Measurements from ENCODE around the gene TBPL1. TPM values are rescaled to one million over a fixed set of nuclear protein-coding genes. Genes with fewer than 3 reads are reported as not detected.
"Not testable (repeated sequence)": the region's sequence is repeated elsewhere in the genome, so short reads cannot be mapped to it uniquely, and the experiment has no call there.

TBPL1 gene
- total RNA-seq, 1 donor from 2014 or later: 13.4 TPM

- Histone ChIP-seq H3K4me1 (peaks cover 67% of the 10 kb centered on the region), H3K9me3 (replicated peaks) (no peaks in the 10 kb centered on the region), H3K4me3 (no peak overlapping the region), H3K36me3 (no peaks in the 10 kb centered on the region), H3K27me3 (ENCODE audit: low read depth) (no peaks in the 10 kb centered on the region), H3K27ac (replicated peaks) (no peak overlapping the region)
- intact Hi-C loops (cut with micrococcal nuclease): no loop called here
- TF ChIP-seq, protein P1, sequence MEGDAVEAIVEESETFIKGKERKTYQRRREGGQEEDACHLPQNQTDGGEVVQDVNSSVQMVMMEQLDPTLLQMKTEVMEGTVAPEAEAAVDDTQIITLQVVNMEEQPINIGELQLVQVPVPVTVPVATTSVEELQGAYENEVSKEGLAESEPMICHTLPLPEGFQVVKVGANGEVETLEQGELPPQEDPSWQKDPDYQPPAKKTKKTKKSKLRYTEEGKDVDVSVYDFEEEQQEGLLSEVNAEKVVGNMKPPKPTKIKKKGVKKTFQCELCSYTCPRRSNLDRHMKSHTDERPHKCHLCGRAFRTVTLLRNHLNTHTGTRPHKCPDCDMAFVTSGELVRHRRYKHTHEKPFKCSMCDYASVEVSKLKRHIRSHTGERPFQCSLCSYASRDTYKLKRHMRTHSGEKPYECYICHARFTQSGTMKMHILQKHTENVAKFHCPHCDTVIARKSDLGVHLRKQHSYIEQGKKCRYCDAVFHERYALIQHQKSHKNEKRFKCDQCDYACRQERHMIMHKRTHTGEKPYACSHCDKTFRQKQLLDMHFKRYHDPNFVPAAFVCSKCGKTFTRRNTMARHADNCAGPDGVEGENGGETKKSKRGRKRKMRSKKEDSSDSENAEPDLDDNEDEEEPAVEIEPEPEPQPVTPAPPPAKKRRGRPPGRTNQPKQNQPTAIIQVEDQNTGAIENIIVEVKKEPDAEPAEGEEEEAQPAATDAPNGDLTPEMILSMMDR (IDR thresholded peaks at IDR 0.05; ENCODE audit: borderline replicate concordance): no peak
- no peak for DNase-seq
These were observed 13.8 kb downstream of the TBPL1 start for GRCh38 chr6:133966654-133967329.

GRCh38 chr6:133967347-133967746 lies 14.3 kb downstream of the TBPL1 start:
- DNase-seq: no peak
- Histone ChIP-seq H3K4me3 (no peak overlapping the region), H3K36me3 (no peaks in the 10 kb centered on the region), H3K4me1 (peaks cover 67% of the 10 kb centered on the region), H3K27me3 (ENCODE audit: low read depth) (no peaks in the 10 kb centered on the region), H3K27ac (replicated peaks) (no peak overlapping the region), H3K9me3 (replicated peaks) (no peaks in the 10 kb centered on the region)
- intact Hi-C loops (cut with micrococcal nuclease): no loop called here
- TF ChIP-seq, protein P1 (IDR thresholded peaks at IDR 0.05; ENCODE audit: borderline replicate concordance): no peak

DNA sequence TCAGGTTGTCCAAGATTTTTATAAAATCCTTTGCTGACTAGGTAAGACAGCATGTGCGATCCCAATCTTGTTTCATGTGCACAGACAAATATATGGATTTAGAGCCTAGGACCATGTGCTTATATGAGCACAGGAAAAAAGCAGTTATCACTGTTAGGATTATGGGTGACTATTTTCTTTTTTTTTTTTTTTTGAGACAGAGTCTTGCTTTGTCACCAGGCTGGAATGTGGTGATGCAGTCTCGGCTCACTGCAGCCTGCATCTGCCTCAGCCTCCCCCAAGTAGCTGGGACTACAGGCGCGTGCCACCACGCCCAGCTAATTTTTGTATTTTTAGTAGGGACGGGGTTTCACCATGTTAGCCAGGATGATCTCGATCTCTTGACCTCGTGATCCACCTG lies 14.8 kb downstream of the TBPL1 start:
- H3K27ac ChIP-seq (replicated peaks); intact Hi-C loops (cut with micrococcal nuclease); H3K4me3 ChIP-seq; H3K36me3 ChIP-seq; H3K27me3 ChIP-seq (ENCODE audit: low read depth); DNase-seq; H3K9me3 ChIP-seq (replicated peaks): not testable (repeated sequence)
- H3K4me1 ChIP-seq: peaks cover 67% of the 10 kb centered on the region

DNA sequence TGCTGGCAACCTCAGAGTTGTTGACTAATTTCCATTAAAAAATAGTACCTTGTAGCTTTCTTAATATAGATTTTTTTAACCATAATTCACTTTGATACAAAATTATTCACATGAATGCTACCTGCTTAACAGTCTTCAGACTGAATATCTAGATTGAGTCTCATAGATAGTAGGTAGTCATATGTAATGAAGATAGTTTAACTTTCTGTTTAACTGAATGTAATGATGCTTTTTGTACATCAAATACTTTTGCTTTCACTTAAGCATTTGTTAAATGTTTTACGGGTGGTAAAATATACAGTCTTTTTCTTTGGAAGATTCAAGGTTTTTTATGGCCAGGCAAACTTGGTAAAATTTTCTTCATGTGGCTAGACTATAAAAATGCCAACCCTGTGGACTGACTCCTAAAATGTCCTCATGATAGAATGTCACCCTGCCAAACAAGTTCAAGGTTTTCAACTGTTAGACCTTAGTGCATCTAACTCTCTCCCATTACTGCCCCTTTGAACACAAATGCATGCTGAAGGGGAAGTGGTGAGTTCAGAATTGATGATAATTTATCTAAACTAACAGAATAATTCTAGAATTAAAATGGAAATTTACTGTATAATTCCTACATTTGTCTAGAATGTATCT lies 16.4 kb downstream of the TBPL1 start:
- Histone ChIP-seq H3K4me3 (no peak overlapping the region), H3K4me1 (peaks cover 73% of the 10 kb centered on the region), H3K27me3 (ENCODE audit: low read depth) (no peaks in the 10 kb centered on the region), H3K9me3 (replicated peaks) (no peaks in the 10 kb centered on the region), H3K27ac (replicated peaks) (no peak overlapping the region), H3K36me3 (no peaks in the 10 kb centered on the region)
- intact Hi-C loops (cut with micrococcal nuclease): no loop called here
- TF ChIP-seq, protein P1 (IDR thresholded peaks at IDR 0.05; ENCODE audit: borderline replicate concordance): no peak
- DNase-seq: no peak

DNA sequence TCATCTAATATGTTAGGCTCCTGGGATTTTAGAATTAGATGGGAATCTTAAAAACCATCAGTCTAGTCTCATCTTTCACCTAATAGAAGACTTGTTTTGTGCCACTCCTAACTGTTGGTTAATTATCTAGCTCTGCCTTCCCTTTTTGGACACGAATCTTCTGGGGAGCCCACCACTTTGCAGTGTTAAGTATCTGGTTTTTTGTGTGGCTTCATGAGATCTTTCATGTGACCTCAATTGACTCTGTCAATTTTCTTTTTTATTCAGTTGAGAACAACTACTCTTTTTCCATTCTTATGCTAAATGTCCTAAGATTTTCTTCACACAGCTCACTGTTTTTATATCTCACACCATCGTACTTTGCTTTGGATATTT lies 16.9 kb downstream of the TBPL1 start:
- no peaks in the 10 kb centered on the region for H3K27me3 ChIP-seq (ENCODE audit: low read depth)
- H3K27ac ChIP-seq (replicated peaks): no peak overlapping the region
- no peak overlapping the region for H3K4me3 ChIP-seq
- no peaks in the 10 kb centered on the region for H3K9me3 ChIP-seq (replicated peaks)
- no peak for DNase-seq
- H3K4me1 ChIP-seq: peaks cover 68% of the 10 kb centered on the region
- no peaks in the 10 kb centered on the region for H3K36me3 ChIP-seq
- TF ChIP-seq, protein P1 (IDR thresholded peaks at IDR 0.05; ENCODE audit: borderline replicate concordance): no peak
- intact Hi-C loops (cut with micrococcal nuclease): no loop called here

GRCh38 chr6:133971861-133972260 lies 18.8 kb downstream of the TBPL1 start:
- H3K9me3 ChIP-seq (replicated peaks): no peaks in the 10 kb centered on the region
- H3K4me1 ChIP-seq: peaks cover 55% of the 10 kb centered on the region
- intact Hi-C loops (cut with micrococcal nuclease): no loop called here
- H3K27me3 ChIP-seq (ENCODE audit: low read depth): no peaks in the 10 kb centered on the region
- no peak overlapping the region for H3K4me3 ChIP-seq
- no peaks in the 10 kb centered on the region for H3K36me3 ChIP-seq
- DNase-seq: no peak
- TF ChIP-seq, protein P1 (IDR thresholded peaks at IDR 0.05; ENCODE audit: borderline replicate concordance): no peak
- H3K27ac ChIP-seq (replicated peaks): no peak overlapping the region
